PC-3 (cell line): ENCODE measurements around the gene ANKDD1A. TPM values are rescaled to one million over a fixed set of nuclear protein-coding genes. Genes with fewer than 3 reads are reported as not detected.

Experiments used
- ATAC-seq: fragments of 200-7000 bp; cut with Tn5 transposase; 2 replicates; pipeline ENCODE4 v1.9.1; 2020; ENCODE audit warnings: mild to moderate bottlenecking, moderate library complexity
- BruUV-seq: library from RNA; stranded (reverse); fragments of 400-500 nt; replicated peaks from 2 replicates; lab custom pipeline; 2021; lab: Mats Ljungman, UMichigan
- CTCF ChIA-PET: fragments of 300-600 bp; sonication (Branson Sonifier 250); formaldehyde crosslinking; loops from one replicate; lab custom pipeline; 2022; ENCODE audit warnings: antibody characterized with exemption; lab: Charles Lee
- POLR2A ChIA-PET: fragments of 300-600 bp; sonication (Branson Sonifier 250); formaldehyde crosslinking; loops from one replicate; lab custom pipeline; 2022; ENCODE audit warnings: antibody characterized with exemption; ENCODE audit not compliant: unreplicated experiment; lab: Charles Lee
- DNase-seq: peaks from one replicate; pipeline ENCODE4 v3.0.0-alpha.2; 2015
- H2AFZ ChIP-seq: fragments of 300-600 bp; sonication (generic); 2 replicates; pipeline ENCODE4 v1.6.0; 2016; ENCODE audit warnings: antibody characterized with exemption, low read length
- H3F3A ChIP-seq: fragments of 300-600 bp; sonication (generic); one replicate; pipeline ENCODE4 v1.6.0; 2017; ENCODE audit warnings: antibody characterized with exemption, low read length, control low read depth, mild to moderate bottlenecking; ENCODE audit not compliant: unreplicated experiment
- H3K27ac ChIP-seq: fragments of 300-600 bp; sonication (generic); 2 replicates; pipeline ENCODE4 v1.5.1; 2016; ENCODE audit warnings: mild to moderate bottlenecking, low read length
- H3K27me3 ChIP-seq: fragments of 300-600 bp; sonication (generic); 2 replicates; pipeline ENCODE4 v1.6.1; 2016; ENCODE audit warnings: low read length, mixed read lengths
- H3K36me3 ChIP-seq: fragments of 300-600 bp; sonication (generic); 2 replicates; pipeline ENCODE4 v1.6.1; 2016; ENCODE audit warnings: low read depth, mixed run types, low read length, mixed read lengths
- H3K4me1 ChIP-seq: fragments of 300-600 bp; sonication (generic); 2 replicates; pipeline ENCODE4 v1.5.1; 2016; ENCODE audit warnings: low read length; ENCODE audit not compliant: insufficient read depth
- H3K4me2 ChIP-seq: fragments of 300-600 bp; sonication (generic); 2 replicates; pipeline ENCODE4 v1.6.0; 2016; ENCODE audit warnings: low read length
- H3K4me3 ChIP-seq: fragments of 300-600 bp; sonication (generic); 2 replicates; pipeline ENCODE4 v1.5.1; 2016; ENCODE audit warnings: mild to moderate bottlenecking, low read length, mixed read lengths
- H3K79me2 ChIP-seq: fragments of 300-600 bp; sonication (generic); 2 replicates; pipeline ENCODE4 v1.6.1; 2017; ENCODE audit warnings: low read length, mixed read lengths
- H3K9ac ChIP-seq: fragments of 300-600 bp; sonication (generic); 2 replicates; pipeline ENCODE4 v1.6.0; 2016; ENCODE audit warnings: mild to moderate bottlenecking, low read length
- H3K9me2 ChIP-seq: fragments of 300-600 bp; sonication (generic); replicated peaks from 2 replicates; pipeline ENCODE4 v1.6.1; 2016; ENCODE audit warnings: mixed run types, low read length, mixed read lengths
- H3K9me3 ChIP-seq: fragments of 300-600 bp; sonication (generic); 2 replicates; pipeline ENCODE4 v1.6.1; 2016; ENCODE audit warnings: low read length, mixed read lengths
- H4K20me1 ChIP-seq: fragments of 300-600 bp; sonication (generic); 2 replicates; pipeline ENCODE4 v1.6.1; 2016; ENCODE audit warnings: low read length, mixed read lengths
- CTCF ChIP-seq: fragments of 300-600 bp; sonication (generic); conservative IDR thresholded peaks from 2 replicates; pipeline ENCODE4 v1.5.1; 2017; ENCODE audit warnings: antibody characterized with exemption, low read depth, mild to moderate bottlenecking, low read length
- EZH2 ChIP-seq: fragments of 300-600 bp; sonication (generic); IDR thresholded peaks from one replicate; pipeline ENCODE4 v1.6.1; 2017; ENCODE audit warnings: antibody characterized with exemption, mild to moderate bottlenecking, low read length; ENCODE audit not compliant: unreplicated experiment
- EZH2phosphoT487 ChIP-seq: fragments of 300-600 bp; sonication (generic); IDR thresholded peaks from 2 replicates; pipeline ENCODE4 v1.6.1; 2018; ENCODE audit warnings: mild to moderate bottlenecking, antibody characterized with exemption, low read length, borderline replicate concordance
- intact Hi-C: fragments of 100-400 bp; cut with micrococcal nuclease; formaldehyde crosslinking; loops from 2 replicates; pipeline ENCODE4 v1.9.0; 2023
- total RNA-seq: library from RNA; depleted of rRNA; stranded (reverse); fragments of >200 nt; gene quantifications from 2 replicates; pipeline ENCODE4 v1.2.3, GENCODE V29; 2014

ANKDD1A gene
- total RNA-seq, 1 experiment from 2014 or later = 8.9 TPM

GRCh38 chr15:64970698-64971097 is 59.0 kb downstream of the ANKDD1A start:
- Histone ChIP-seq H3K9me2 (no peaks in the 10 kb centered on the region), H3K27ac (no peak overlapping the region), H3K27me3 (no peaks in the 10 kb centered on the region), H3K4me2 (no peak overlapping the region), H3K4me1 (no peaks in the 10 kb centered on the region), H3F3A (no peaks in the 10 kb centered on the region), H3K36me3 (peaks cover 25% of the 10 kb centered on the region), H2AFZ (no peak overlapping the region), H3K4me3 (no peak overlapping the region), H4K20me1 (no peaks in the 10 kb centered on the region), H3K79me2 (no peaks in the 10 kb centered on the region), H3K9ac (no peak overlapping the region), H3K9me3 (no peaks in the 10 kb centered on the region)
- TF ChIP-seq EZH2phosphoT487 (no peak), EZH2 (no peak)
- DNase-seq (no peak), ATAC-seq (no peak)
- POLR2A ChIA-PET = no interaction called here
- CTCF ChIA-PET = no interaction called here
- no TSS peak for BruUV-seq
- intact Hi-C loops = no loop called here

GRCh38 chr15:64975390-64975789 is 63.7 kb downstream of the ANKDD1A start:
- Histone ChIP-seq H3K36me3 (peaks cover 17% of the 10 kb centered on the region), H2AFZ (no peak overlapping the region), H3F3A (no peaks in the 10 kb centered on the region), H3K4me1 (no peaks in the 10 kb centered on the region), H3K4me3 (no peak overlapping the region), H4K20me1 (no peaks in the 10 kb centered on the region), H3K9me3 (no peaks in the 10 kb centered on the region), H3K9ac (no peak overlapping the region), H3K4me2 (no peak overlapping the region), H3K9me2 (no peaks in the 10 kb centered on the region), H3K79me2 (no peaks in the 10 kb centered on the region), H3K27me3 (no peaks in the 10 kb centered on the region), H3K27ac (no peak overlapping the region)
- BruUV-seq = no TSS peak
- ChIA-PET POLR2A (no interaction called here), CTCF (no interaction called here)
- TF ChIP-seq EZH2 (no peak), CTCF (no peak), EZH2phosphoT487 (no peak)
- no peak for DNase-seq
- intact Hi-C loops = no loop called here
- no peak for ATAC-seq

GRCh38 chr15:64979252-64979710 is 67.6 kb downstream of the ANKDD1A start:
- H3K9ac ChIP-seq = no peak overlapping the region
- no peak overlapping the region for H3K4me2 ChIP-seq
- H2AFZ ChIP-seq = no peak overlapping the region
- H3K79me2 ChIP-seq = peaks cover 4% of the 10 kb centered on the region; the same call in 1 of the 2 replicates
- H3K9me3 ChIP-seq = no peaks in the 10 kb centered on the region
- no peaks in the 10 kb centered on the region for H4K20me1 ChIP-seq
- H3K4me3 ChIP-seq = no peak overlapping the region
- no peaks in the 10 kb centered on the region for H3K4me1 ChIP-seq
- intact Hi-C loops = no loop called here
- no peak overlapping the region for H3K27ac ChIP-seq
- H3F3A ChIP-seq = no peaks in the 10 kb centered on the region
- TF ChIP-seq EZH2phosphoT487 (no peak), EZH2 (no peak)
- no peaks in the 10 kb centered on the region for H3K27me3 ChIP-seq
- peaks cover 14% of the 10 kb centered on the region for H3K36me3 ChIP-seq
- no peak for ATAC-seq
- H3K9me2 ChIP-seq = no peaks in the 10 kb centered on the region
- BruUV-seq = no TSS peak
- DNase-seq = no peak
- CTCF ChIA-PET = no interaction called here
- POLR2A ChIA-PET = no interaction called here
